Activated CD4-positive, alpha-beta memory T cell treated with anti-CD3 and anti-CD28 coated beads, Interleukin-2, amount 10 ng/mL, durations not matched to agents 7 days and 5 days (primary cell): ENCODE measurements around the gene PSMG4. TPM values are rescaled to one million over a fixed set of nuclear protein-coding genes. Genes with fewer than 3 reads are reported as not detected.

Experiments
- CTCF ChIA-PET: fragments of 350-600 bp; sonication (Branson Sonifier 250); formaldehyde crosslinking; loops from one replicate; lab custom pipeline; 2021; ENCODE audit warnings: antibody characterized with exemption, inconsistent platforms; lab: Charles Lee
- POLR2A ChIA-PET: fragments of 350-600 bp; sonication (Branson Sonifier 250); formaldehyde crosslinking; loops from one replicate; lab custom pipeline; 2021; ENCODE audit warnings: antibody characterized with exemption; lab: Charles Lee
- DNase-seq: peaks from one replicate; pipeline ENCODE4 v3.0.0-alpha.2; 2020
- H3K27ac Mint-ChIP-seq: one replicate; pipeline ENCODE4 v1.8.0; 2021; ENCODE audit warnings: mild to moderate bottlenecking, mixed read lengths
- H3K27me3 Mint-ChIP-seq: one replicate; pipeline ENCODE4 v1.8.0; 2021; ENCODE audit warnings: mixed read lengths
- H3K36me3 Mint-ChIP-seq: one replicate; pipeline ENCODE4 v1.8.0; 2021; ENCODE audit warnings: low read depth, mixed read lengths
- H3K4me1 Mint-ChIP-seq: one replicate; pipeline ENCODE4 v1.8.0; 2021; ENCODE audit warnings: mixed read lengths
- H3K4me3 Mint-ChIP-seq: one replicate; pipeline ENCODE4 v1.8.0; 2021; ENCODE audit warnings: mild to moderate bottlenecking, mixed read lengths
- H3K9me3 Mint-ChIP-seq: one replicate; pipeline ENCODE4 v1.8.0; 2021; ENCODE audit warnings: mixed read lengths
- total RNA-seq, 2 experiments: library from RNA; stranded (reverse); gene quantifications; one replicate each; pipeline ENCODE4 v1.2.3, GENCODE V29; 2021

Gene PSMG4
- total RNA-seq, 2 experiments from 2014 or later, result 19.8 to 21.4 TPM

DNA sequence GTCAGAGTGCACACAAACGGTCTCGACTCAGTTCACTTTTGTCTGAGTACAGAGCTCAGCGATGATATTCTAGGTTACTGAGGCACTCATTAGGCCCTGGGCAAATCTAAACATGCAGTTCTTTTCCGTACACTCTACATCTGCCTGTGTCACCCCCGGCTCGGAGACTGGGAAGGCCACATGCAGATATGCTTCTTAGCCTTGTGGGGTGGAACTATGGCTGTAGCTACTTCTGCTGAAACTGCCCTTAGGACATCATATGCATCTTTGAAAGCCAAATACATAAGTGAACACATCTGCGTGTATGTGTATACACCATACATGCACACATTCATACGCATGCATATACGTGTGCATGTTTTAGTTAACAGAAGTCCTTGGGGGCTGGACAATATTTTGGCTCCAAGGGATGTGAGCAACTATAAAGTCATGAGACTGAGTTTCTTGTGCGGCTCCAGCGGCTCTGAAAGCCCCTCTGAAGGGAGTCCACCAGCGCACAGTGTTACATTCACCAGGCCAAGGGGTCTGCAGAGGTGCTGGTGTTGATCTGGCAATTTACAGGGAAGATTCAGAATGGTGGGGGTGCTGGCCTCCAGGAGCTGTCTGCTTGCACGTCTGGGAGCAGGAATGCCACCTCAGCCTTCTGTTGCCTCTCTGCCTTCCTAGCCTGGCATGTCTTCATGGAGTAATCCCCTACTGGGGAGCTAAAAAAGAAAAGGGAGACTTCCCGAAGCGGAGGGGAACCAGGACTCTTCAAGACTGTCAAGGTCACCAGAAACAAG, 31.6 kb downstream of the PSMG4 start:
- DNase-seq, result no peak
- ChIA-PET CTCF (interaction anchor here (0.6 kb wide), 1 partner anchor 32 kb away, joined by 4 read pairs; no protein-coding TSS in a partner anchor), POLR2A (no interaction called here)
- Mint-ChIP-seq H3K27ac (no peak overlapping the region), H3K27me3 (no peaks in the 10 kb centered on the region), H3K36me3 (no peaks in the 10 kb centered on the region), H3K4me1 (no peaks in the 10 kb centered on the region), H3K4me3 (no peak overlapping the region), H3K9me3 (no peaks in the 10 kb centered on the region)

DNA sequence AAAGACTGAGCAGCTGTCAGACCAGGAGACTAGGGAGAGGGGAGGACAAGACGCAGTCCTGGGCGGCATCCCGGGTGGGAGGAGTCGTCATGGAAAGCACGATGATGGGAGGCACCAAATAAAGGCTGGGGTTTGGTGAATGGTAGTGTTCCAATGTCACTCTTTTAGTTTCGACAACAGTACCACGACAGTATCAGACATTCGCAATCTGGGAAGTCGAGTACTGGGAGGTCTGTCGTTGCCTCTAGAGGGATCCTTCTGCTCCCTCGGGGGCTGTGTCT, 32.1 kb downstream of the PSMG4 start:
- ChIA-PET CTCF (no interaction called here), POLR2A (no interaction called here)
- no peaks in the 10 kb centered on the region for H3K27me3 Mint-ChIP-seq
- no peaks in the 10 kb centered on the region for H3K4me1 Mint-ChIP-seq
- no peaks in the 10 kb centered on the region for H3K9me3 Mint-ChIP-seq
- H3K4me3 Mint-ChIP-seq, result no peak overlapping the region
- H3K27ac Mint-ChIP-seq, result no peak overlapping the region
- H3K36me3 Mint-ChIP-seq, result no peaks in the 10 kb centered on the region
- DNase-seq, result no peak

DNA sequence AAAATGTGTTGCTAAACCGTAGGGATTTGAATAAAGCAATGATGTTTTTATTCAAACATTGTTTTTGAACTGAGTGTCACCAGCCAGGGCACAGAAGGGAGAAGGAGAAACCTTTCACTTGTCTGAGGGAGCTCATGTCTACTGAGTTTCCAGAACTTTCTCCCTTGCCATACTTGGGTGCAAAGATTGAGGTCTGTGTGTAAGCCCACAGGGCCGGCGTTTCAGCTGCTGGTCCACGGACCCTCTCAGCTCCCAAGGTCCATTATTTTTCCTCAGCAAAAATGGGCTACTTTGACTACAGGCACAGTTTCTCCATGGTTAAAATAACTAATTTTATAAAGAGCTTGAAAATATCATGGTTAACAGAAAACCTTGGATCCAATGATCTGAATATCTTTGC, 32.6 kb downstream of the PSMG4 start:
- Mint-ChIP-seq H3K27ac (no peak overlapping the region), H3K4me1 (no peaks in the 10 kb centered on the region), H3K9me3 (no peaks in the 10 kb centered on the region), H3K4me3 (no peak overlapping the region), H3K36me3 (no peaks in the 10 kb centered on the region), H3K27me3 (no peaks in the 10 kb centered on the region)
- no peak for DNase-seq
- CTCF ChIA-PET, result interaction anchor here (0.7 to 1.3 kb wide), 2 partner anchors 10 to 12 kb away, joined by 3 read pairs; no protein-coding TSS in a partner anchor
- POLR2A ChIA-PET, result no interaction called here

DNA sequence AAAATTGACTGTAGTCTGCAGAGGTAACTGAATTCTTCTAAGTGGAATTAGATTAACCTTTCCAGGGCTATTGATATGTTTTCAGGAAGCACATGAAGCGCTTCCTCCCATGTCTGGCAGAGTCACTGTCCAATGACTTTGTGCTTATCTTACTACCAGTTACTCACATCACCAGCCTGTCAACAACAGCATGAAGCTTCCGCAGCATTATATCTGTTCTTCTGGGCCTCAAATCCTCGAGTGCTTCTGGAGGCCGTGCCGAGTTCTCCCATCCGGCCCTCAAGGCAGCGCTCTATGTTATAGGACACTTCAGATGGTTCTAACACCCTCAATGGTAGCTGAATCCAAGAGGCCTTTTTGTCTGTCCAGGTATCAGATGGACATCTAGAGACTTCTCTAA, 33.2 kb downstream of the PSMG4 start:
- Mint-ChIP-seq H3K4me3 (no peak overlapping the region), H3K27ac (no peak overlapping the region), H3K27me3 (no peaks in the 10 kb centered on the region), H3K4me1 (no peaks in the 10 kb centered on the region), H3K36me3 (no peaks in the 10 kb centered on the region), H3K9me3 (no peaks in the 10 kb centered on the region)
- POLR2A ChIA-PET, result no interaction called here
- no peak for DNase-seq
- CTCF ChIA-PET, result interaction anchor here (0.7 to 1.3 kb wide), 2 partner anchors 10 to 12 kb away, joined by 3 read pairs; no protein-coding TSS in a partner anchor

DNA sequence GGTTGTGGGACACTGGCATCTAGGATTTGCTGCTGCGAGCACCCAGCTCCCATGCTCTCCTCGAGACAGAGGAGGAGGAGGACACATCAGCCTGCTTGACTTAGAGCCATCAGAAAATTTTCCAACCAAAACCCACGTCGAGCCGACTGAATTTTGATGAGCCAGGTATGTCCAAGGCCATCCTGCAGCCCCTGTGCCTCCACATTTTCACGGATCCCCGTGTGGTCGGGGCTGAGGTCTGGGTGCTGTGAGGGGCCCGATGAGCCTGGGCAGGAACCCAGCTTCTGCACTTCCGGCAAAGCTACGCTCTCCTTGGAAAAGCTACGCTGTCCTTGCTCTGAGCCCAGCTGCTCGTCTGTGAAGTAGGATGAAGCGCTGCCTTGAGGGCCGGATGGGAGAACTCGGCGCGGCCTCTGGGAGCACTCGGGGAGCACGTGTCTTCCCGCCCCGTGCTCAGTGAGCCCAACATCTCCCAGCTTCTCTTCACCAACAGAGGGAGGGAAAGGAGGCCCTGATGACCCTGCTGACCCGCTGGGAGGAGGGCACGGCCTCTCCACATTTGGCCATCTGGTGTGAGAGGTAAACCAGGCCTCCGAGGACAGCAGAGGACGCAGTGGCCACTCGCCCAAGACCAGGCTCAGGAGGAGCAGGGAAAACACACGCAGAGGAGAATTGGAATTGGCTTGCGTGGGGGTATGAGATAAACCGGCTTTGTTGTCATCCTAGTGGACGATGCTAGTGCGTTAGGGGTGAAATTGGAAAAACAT, 33.9 kb downstream of the PSMG4 start:
- no peak overlapping the region for H3K4me3 Mint-ChIP-seq
- CTCF ChIA-PET, result interaction anchor here (1.3 kb wide), 1 partner anchor 13 kb away, joined by 3 read pairs; no protein-coding TSS in a partner anchor
- no peaks in the 10 kb centered on the region for H3K36me3 Mint-ChIP-seq
- H3K4me1 Mint-ChIP-seq, result no peaks in the 10 kb centered on the region
- no peak for DNase-seq
- no peaks in the 10 kb centered on the region for H3K27me3 Mint-ChIP-seq
- POLR2A ChIA-PET, result no interaction called here
- no peaks in the 10 kb centered on the region for H3K9me3 Mint-ChIP-seq
- H3K27ac Mint-ChIP-seq, result no peak overlapping the region

DNA sequence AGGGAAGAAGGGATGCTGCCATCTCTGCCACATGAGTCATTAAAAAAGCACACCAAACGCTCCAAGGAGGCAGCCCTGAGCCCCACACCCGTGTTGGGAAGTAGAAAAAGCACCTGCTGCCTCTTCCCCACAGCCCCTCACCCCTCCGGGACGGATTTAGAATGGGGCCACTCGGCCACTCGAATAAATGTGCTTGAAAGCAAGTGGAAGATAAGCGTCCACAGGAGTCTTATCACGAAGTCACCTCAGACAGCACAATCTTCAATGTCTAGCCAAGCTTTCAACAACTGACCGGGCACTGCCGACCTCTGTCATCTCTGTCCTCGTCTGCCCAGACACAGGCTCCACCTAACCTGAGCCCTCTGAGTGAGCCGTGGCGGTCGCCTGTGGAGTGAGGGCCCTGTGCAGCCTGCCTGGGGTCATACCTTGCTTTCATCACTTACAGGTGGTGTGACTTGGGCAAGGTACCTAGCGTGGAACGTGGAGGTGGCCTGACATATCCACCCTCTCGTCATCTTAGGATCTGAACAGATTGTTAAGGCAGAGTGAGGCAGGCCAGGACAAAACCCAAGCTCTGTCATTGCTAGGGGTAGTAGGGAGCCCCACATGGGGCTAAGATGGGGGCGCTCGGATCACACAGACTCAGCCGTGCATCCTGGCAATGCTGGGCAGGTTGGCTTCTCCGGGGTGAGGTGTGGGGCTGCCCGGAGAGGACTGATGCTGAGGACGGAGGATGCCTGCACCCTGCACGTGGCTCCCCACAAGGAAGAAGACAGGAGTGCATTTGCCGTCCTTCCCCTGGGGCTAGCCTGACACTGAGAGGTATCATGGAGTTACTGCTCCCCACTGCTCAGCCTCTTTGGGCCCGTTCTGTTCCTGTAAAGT, 34.8 kb downstream of the PSMG4 start:
- ChIA-PET POLR2A (no interaction called here), CTCF (interaction anchor here (1.1 kb wide), 1 partner anchor 14 kb away, joined by 3 read pairs; no protein-coding TSS in a partner anchor)
- DNase-seq, result no peak
- Mint-ChIP-seq H3K4me1 (no peaks in the 10 kb centered on the region), H3K9me3 (no peaks in the 10 kb centered on the region), H3K27me3 (no peaks in the 10 kb centered on the region), H3K27ac (no peak overlapping the region), H3K36me3 (no peaks in the 10 kb centered on the region), H3K4me3 (no peak overlapping the region)

DNA sequence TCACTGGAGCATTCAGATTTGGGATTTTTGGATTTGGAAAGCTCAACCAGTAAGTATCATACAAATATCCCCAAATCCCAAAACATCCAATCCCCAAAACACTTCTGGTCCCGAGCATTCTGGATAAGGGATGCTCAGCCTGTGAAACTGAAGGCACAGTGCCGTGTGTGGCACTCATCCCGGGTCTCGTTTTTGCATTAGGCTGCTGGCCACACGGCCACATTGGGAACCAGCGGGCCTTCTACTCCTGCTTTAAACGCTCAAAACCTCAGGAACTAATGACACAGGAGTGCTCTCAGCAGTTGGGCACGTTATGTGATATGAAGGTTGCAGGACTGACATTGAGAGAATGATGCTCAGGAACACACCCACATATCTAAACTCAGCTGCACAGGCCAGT, 35.6 kb downstream of the PSMG4 start:
- no peaks in the 10 kb centered on the region for H3K36me3 Mint-ChIP-seq
- no peaks in the 10 kb centered on the region for H3K27me3 Mint-ChIP-seq
- H3K9me3 Mint-ChIP-seq, result no peaks in the 10 kb centered on the region
- no peaks in the 10 kb centered on the region for H3K4me1 Mint-ChIP-seq
- H3K4me3 Mint-ChIP-seq, result no peak overlapping the region
- no peak for DNase-seq
- POLR2A ChIA-PET, result no interaction called here
- H3K27ac Mint-ChIP-seq, result no peak overlapping the region
- CTCF ChIA-PET, result interaction anchor here (1.1 to 1.2 kb wide), 2 partner anchors 15 to 43 kb away, joined by 3 read pairs; no protein-coding TSS in a partner anchor

DNA sequence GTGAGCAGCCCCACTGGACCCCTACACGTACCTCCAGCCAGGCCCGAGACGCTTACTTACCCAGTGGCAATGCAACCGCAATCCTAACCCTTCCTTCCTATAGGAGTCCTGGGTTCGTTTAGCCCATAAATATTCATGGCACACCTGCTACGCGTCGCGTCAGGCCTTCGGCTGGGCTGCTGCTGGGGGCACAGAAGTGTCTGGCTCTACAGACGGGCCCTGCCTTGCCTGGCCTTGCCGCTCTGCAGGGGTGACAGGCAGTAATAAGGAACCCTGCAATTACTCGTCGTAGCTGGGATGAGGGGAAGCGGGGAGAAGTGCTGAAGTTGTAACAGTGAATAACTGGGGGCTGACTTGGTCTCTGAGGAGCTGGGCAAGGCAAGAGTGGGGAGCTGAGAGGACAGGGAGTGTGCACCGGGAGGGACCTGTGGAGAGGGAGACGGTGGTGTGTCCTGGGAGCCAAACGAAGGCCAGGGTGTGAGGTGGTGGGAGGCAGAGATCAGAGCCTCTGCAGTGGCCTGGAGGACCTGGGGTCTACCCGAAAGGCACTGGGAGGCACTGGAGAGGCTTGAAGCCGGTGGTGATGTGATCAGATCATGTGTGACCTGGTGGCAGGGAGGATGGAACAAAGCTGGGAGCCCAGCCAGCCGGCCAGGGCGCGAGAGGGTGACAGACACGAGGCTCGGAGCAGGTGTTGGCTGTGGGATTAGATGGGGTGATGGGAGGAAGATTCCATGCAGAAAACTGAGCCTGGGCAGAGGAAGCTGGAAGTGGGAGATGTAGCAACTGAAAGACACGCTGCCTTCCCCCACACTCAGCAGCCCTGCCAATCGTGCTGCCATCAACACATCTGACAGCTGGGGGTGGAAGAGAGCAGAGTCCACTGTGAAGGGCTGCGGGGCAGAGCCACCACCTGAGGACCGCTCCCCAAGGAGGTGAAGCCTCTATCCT, 36.4 kb downstream of the PSMG4 start:
- H3K27ac Mint-ChIP-seq, result no peak overlapping the region
- CTCF ChIA-PET, result interaction anchor here (1.1 to 1.2 kb wide), 2 partner anchors 16 to 44 kb away, joined by 3 read pairs; no protein-coding TSS in a partner anchor
- no peaks in the 10 kb centered on the region for H3K4me1 Mint-ChIP-seq
- DNase-seq, result no peak
- H3K27me3 Mint-ChIP-seq, result no peaks in the 10 kb centered on the region
- no peak overlapping the region for H3K4me3 Mint-ChIP-seq
- H3K36me3 Mint-ChIP-seq, result no peaks in the 10 kb centered on the region
- POLR2A ChIA-PET, result no interaction called here
- no peaks in the 10 kb centered on the region for H3K9me3 Mint-ChIP-seq

DNA sequence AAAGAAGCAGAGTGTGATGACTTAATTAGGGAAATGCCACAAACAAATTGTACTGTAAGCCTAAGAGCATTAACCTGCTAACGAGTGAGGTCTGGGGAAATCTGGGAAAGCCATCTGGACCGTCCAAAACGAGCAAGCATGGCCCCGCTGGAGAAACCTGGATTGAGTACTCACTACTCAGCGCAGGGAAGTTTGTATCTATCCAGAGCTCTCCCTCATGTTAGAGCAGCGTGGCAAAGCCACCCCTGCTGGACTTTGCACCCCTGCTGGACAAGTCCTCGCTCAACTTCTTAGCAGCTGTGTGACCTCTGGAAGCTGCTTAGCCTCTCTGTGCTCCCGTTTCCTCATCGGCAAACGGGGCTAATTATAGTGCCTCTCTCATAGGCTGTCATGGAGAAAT, 37.3 kb downstream of the PSMG4 start:
- no peaks in the 10 kb centered on the region for H3K27me3 Mint-ChIP-seq
- H3K27ac Mint-ChIP-seq, result no peak overlapping the region
- no peaks in the 10 kb centered on the region for H3K36me3 Mint-ChIP-seq
- H3K4me3 Mint-ChIP-seq, result no peak overlapping the region
- ChIA-PET POLR2A (no interaction called here), CTCF (no interaction called here)
- H3K9me3 Mint-ChIP-seq, result no peaks in the 10 kb centered on the region
- H3K4me1 Mint-ChIP-seq, result no peaks in the 10 kb centered on the region
- no peak for DNase-seq

DNA sequence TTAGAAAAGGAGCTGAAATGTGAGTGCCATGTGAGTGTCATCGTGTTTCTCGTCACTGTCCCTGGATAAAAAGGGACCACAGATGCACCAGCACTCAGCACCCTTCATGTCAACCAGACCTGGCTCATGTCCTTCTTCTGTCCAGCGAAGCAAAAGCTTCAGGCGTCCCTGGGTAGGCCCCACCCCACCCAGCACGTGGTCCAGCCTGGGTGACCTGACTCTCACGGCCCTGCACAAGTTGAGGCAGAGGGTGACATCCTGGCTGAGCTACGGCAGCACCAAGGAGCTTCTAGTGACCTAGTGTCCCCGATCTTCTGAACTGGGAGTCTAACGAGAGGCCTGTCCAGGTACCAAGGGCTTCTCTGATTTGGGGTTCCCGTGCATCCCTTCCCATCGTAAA, 37.8 kb downstream of the PSMG4 start:
- no peak for DNase-seq
- Mint-ChIP-seq H3K9me3 (no peaks in the 10 kb centered on the region), H3K27me3 (peaks cover 2% of the 10 kb centered on the region), H3K27ac (no peak overlapping the region), H3K4me1 (no peaks in the 10 kb centered on the region), H3K4me3 (no peak overlapping the region), H3K36me3 (no peaks in the 10 kb centered on the region)
- ChIA-PET POLR2A (no interaction called here), CTCF (interaction anchor here (0.9 kb wide), 1 partner anchor 17 kb away, joined by 3 read pairs; no protein-coding TSS in a partner anchor)

DNA sequence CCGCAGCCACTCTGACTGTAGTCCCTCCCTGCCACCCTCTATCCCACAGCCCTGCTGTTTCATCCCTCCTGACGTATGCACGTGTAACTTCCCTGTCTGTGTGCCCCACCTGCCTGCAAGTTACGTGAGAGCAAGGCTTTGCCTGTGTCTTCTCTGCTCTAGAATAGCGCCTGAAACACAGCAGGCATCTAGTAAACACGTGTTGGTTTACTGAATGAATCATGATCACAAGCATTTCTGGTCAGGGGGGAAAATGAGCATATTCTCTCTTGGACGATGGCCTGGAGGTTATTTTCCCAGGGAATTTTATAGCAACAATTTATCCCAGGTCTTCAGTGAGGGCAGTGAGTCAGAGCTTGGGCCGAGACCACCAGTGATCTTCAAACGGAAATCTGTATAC, 38.3 kb downstream of the PSMG4 start:
- H3K36me3 Mint-ChIP-seq, result no peaks in the 10 kb centered on the region
- CTCF ChIA-PET, result interaction anchor here (0.9 kb wide), 1 partner anchor 17 kb away, joined by 3 read pairs; no protein-coding TSS in a partner anchor
- H3K9me3 Mint-ChIP-seq, result no peaks in the 10 kb centered on the region
- no peak overlapping the region for H3K27ac Mint-ChIP-seq
- H3K4me1 Mint-ChIP-seq, result no peaks in the 10 kb centered on the region
- no peak overlapping the region for H3K4me3 Mint-ChIP-seq
- H3K27me3 Mint-ChIP-seq, result peaks cover 3% of the 10 kb centered on the region
- POLR2A ChIA-PET, result no interaction called here
- DNase-seq, result no peak

DNA sequence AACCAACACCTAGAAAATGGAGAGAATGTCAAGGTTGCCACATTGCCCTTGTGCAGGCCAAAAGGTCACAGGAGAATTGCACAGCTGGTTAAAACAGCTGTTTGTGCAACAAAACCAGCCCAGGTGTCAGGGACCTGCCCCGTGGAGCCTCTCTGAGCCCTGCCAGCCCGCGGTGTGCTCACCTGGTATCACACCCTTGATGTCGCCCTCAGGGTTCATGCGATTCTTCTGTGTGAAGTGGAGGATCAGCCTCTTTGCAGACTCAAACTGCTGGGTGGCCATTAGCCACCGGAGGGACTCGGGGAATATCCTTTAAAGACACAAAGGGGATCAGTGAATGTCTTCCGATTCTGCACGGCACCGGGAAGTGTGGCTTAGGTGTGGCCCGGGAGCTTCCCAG, 39.2 kb downstream of the PSMG4 start:
- H3K4me1 Mint-ChIP-seq, result no peaks in the 10 kb centered on the region
- H3K27ac Mint-ChIP-seq, result no peak overlapping the region
- no peaks in the 10 kb centered on the region for H3K9me3 Mint-ChIP-seq
- no peaks in the 10 kb centered on the region for H3K36me3 Mint-ChIP-seq
- H3K27me3 Mint-ChIP-seq, result peaks cover 7% of the 10 kb centered on the region
- DNase-seq, result no peak
- no peak overlapping the region for H3K4me3 Mint-ChIP-seq
- ChIA-PET POLR2A (no interaction called here), CTCF (no interaction called here)
